Neutrophil (primary cell): Measurements from ENCODE around the gene CFAP20.

Experiments used
- H3K27ac ChIP-seq: fragments of 200-600 bp; sonication (generic); 2 replicates; pipeline ENCODE4 v1.5.1; 2016; ENCODE audit warnings: mild to moderate bottlenecking, moderate library complexity
- H3K27me3 ChIP-seq: fragments of 200-600 bp; sonication (generic); 2 replicates; pipeline ENCODE4 v1.6.0; 2016; ENCODE audit warnings: mild to moderate bottlenecking
- H3K36me3 ChIP-seq: fragments of 200-600 bp; sonication (generic); 2 replicates; pipeline ENCODE4 v1.5.1; 2017
- H3K4me1 ChIP-seq, 2 experiments: fragments of 200-600 bp in 1 of 2; sonication (generic) in 1 of 2; 1 replicate in 1 of 2; 2 replicates in 1 of 2; pipeline versions ENCODE4 v1.5.1 to v1.6.1; 2013 to 2016; ENCODE audit warnings: low read depth in 1 of 2, low read length in 1 of 2, mild to moderate bottlenecking in 1 of 2, moderate library complexity in 1 of 2; ENCODE audit not compliant: control insufficient read depth in 1 of 2, insufficient read depth in 1 of 2
- H3K4me3 ChIP-seq, 2 experiments: fragments of 200-600 bp in 1 of 2; sonication (generic) in 1 of 2; 1 replicate in 1 of 2; 2 replicates in 1 of 2; pipeline ENCODE4 v1.5.1; 2013 to 2016; ENCODE audit warnings: low read depth in 1 of 2, low read length in 1 of 2, mild to moderate bottlenecking in 1 of 2, moderate library complexity in 1 of 2
- H3K9me3 ChIP-seq: fragments of 200-600 bp; sonication (generic); 2 replicates; pipeline ENCODE4 v1.5.1; 2016
- TF ChIP-seq, protein P1 (sequence below): fragments of 200-600 bp; sonication (generic); IDR thresholded peaks from 2 replicates; pipeline ENCODE4 v1.5.1; 2016; ENCODE audit warnings: antibody characterized with exemption

CFAP20 gene

DNA sequence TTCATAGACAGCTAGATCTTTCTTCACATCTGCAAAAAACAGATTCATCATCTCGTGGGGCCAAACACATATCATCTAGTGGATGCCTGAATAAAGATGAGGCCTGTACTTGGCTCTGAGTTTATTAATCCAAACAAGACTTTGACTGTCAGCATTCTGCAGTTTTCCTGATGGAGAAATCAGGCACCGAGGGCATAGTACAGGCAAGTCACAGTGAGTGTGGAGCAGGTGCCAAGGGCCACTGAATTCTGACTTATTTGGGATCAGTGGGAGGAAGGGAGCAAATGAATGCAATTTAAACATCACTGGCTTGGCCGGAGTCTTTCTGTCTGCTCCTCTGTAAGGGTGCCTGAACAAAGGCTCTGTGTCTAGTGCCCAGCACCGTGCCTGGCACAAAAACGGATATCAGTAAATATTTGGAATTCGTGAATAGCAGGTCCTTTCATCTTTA, 975 bp downstream of the CFAP20 start:
- Histone ChIP-seq H3K9me3 (no peaks in the 10 kb centered on the region), H3K27ac (peak overlapping the region; percentile 91), H3K27me3 (no peaks in the 10 kb centered on the region), H3K36me3 (no peaks in the 10 kb centered on the region), H3K4me3 (peak overlapping the region; percentile 84 to 97), H3K4me1 (peaks cover 19 to 29% of the 10 kb centered on the region in 2 experiments)
- TF ChIP-seq, protein P1, sequence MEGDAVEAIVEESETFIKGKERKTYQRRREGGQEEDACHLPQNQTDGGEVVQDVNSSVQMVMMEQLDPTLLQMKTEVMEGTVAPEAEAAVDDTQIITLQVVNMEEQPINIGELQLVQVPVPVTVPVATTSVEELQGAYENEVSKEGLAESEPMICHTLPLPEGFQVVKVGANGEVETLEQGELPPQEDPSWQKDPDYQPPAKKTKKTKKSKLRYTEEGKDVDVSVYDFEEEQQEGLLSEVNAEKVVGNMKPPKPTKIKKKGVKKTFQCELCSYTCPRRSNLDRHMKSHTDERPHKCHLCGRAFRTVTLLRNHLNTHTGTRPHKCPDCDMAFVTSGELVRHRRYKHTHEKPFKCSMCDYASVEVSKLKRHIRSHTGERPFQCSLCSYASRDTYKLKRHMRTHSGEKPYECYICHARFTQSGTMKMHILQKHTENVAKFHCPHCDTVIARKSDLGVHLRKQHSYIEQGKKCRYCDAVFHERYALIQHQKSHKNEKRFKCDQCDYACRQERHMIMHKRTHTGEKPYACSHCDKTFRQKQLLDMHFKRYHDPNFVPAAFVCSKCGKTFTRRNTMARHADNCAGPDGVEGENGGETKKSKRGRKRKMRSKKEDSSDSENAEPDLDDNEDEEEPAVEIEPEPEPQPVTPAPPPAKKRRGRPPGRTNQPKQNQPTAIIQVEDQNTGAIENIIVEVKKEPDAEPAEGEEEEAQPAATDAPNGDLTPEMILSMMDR = no peak

DNA sequence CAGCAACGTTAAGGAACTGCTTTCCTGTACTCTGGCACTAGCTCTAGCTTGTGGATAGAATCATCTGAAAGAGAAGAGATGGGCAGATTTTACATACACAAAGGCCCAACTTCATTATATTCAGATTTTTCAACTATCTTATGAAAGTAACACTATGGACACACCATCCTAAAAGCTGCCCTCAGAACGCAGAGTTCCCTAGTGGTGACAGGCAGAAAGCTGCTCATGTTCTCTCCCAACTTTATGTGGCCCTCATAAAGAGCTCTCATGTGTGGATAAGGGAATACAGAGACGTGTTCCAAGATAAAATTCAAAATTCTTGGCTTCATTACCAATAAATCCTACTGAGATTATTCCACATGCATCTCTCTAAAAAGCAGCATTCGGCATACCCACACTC, 1.5 kb downstream of the CFAP20 start:
- no peak overlapping the region for H3K27ac ChIP-seq
- no peaks in the 10 kb centered on the region for H3K9me3 ChIP-seq
- H3K27me3 ChIP-seq = no peaks in the 10 kb centered on the region
- H3K4me1 ChIP-seq = peaks cover 19 to 29% of the 10 kb centered on the region in 2 experiments
- H3K4me3 ChIP-seq = no peak overlapping the region
- no peaks in the 10 kb centered on the region for H3K36me3 ChIP-seq
- TF ChIP-seq, protein P1 = no peak

DNA sequence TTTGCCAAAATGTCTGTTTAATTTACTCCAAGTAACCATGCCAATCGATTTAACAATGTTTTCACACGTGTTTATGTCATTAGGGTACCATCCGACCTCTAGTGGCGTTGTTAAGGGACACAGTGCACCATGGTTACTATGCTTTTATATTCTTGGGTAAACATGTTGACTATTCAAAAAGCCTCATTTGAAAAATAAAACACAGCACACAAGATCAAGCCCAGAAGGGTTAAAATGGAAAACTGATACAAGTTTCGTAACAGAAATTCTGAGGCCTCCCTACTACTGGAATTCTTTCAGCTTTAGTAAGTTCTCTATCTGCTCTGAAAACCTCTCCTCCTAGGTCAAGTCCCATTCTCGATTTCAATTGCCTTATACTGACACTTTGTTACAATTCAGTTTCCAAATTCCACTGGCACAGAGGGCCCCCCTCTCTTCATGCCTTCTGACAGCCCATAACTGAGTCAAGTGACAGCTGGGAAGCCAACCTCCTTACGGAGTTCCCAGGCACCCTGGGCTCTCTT, 2.1 kb downstream of the CFAP20 start:
- no peak overlapping the region for H3K4me3 ChIP-seq

DNA sequence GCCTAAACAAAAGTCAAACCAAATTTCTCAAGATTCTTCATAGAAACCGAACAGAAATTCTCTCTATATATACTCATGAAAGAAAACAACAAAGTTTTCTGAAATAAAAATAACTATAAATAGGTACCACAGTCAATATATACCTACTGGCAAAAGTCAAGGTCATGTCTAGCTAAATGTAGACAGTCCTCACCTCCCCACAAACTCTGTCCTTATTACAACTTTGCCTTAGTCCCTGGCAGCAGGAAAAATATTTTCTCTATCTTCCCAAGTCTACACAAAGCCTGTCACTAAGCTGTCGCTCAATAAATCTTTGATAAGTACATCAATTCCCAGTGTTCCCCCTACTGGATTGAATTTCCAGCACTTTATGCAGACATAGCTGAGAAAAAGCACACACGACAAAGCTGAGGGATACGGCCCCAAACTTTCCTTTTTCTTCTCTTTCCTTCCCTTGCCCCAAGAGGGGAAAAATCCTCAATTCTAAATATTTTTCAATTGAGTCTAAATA, 2.7 kb downstream of the CFAP20 start:
- H3K4me1 ChIP-seq = peaks cover 19 to 29% of the 10 kb centered on the region in 2 experiments
- no peak overlapping the region for H3K27ac ChIP-seq
- no peaks in the 10 kb centered on the region for H3K9me3 ChIP-seq
- no peaks in the 10 kb centered on the region for H3K27me3 ChIP-seq
- H3K36me3 ChIP-seq = no peaks in the 10 kb centered on the region
- TF ChIP-seq, protein P1 = no peak
- no peak overlapping the region for H3K4me3 ChIP-seq

More for the DNA sequence above, 2.1 kb downstream of the CFAP20 start:
- TF ChIP-seq, protein P1 = no peak
- Histone ChIP-seq H3K4me1 (peaks cover 19 to 29% of the 10 kb centered on the region in 2 experiments), H3K36me3 (no peaks in the 10 kb centered on the region), H3K9me3 (no peaks in the 10 kb centered on the region), H3K27me3 (no peaks in the 10 kb centered on the region), H3K27ac (no peak overlapping the region)

DNA sequence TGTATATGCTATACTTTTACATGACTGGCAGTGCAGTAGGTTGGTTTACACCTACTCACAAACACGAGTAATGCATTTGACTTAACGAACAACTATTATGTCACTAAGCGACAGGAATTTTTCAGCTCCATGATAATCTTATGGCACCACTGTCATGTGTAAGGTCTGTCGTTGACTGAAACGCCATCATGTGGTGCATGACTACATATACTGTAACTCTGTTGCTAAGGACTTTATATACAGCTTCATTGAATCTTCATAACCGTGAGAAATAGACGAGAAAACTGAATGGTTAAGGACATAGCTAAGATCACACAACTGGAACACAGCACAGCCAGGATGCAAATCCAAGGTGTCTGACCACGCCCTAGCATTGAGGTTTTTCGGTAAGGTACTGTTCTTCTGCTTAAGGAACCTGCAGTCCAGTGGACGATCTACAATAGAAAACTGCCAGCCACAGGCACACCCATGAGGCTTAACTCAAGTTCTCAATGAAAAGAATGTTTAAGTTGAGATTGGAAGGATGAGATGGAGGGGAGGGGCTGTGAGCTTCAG, 3.3 kb downstream of the CFAP20 start:
- TF ChIP-seq, protein P1 = no peak
- Histone ChIP-seq H3K4me1 (peaks cover 19 to 29% of the 10 kb centered on the region in 2 experiments), H3K36me3 (no peaks in the 10 kb centered on the region), H3K27me3 (no peaks in the 10 kb centered on the region), H3K4me3 (no peak overlapping the region), H3K9me3 (no peaks in the 10 kb centered on the region), H3K27ac (no peak overlapping the region)
